Measurements from ENCODE around the gene SLC22A17.
"Not testable (repeated sequence)": the region's sequence is repeated elsewhere in the genome, so short reads cannot be mapped to it uniquely, and the experiment has no call there.

SLC22A17 gene

GRCh38 chr14:23352506-23353432 is at the start of gene SLC22A17:
Gene SLC22A17 (minus strand): TSS chr14:23352887.
- DNase-seq (ENCODE audit: low spot score), result peak; percentile 94

GRCh38 chr14:23401291-23401690 is 48.6 kb upstream of the SLC22A17 start:
- no peak for DNase-seq (ENCODE audit: low spot score)

- not testable (repeated sequence) for DNase-seq (ENCODE audit: low spot score)
Measured at GRCh38 chr14:23400496-23401149, 47.9 kb upstream of the SLC22A17 start.

GRCh38 chr14:23399591-23399990 is 46.9 kb upstream of the SLC22A17 start:
- DNase-seq (ENCODE audit: low spot score), result no peak

- DNase-seq (ENCODE audit: low spot score), result no peak
Measured at GRCh38 chr14:23399136-23399535, 46.4 kb upstream of the SLC22A17 start.

- no peak for DNase-seq (ENCODE audit: low spot score)
Measured at GRCh38 chr14:23398348-23398747, 45.7 kb upstream of the SLC22A17 start.

- no peak for DNase-seq (ENCODE audit: low spot score)
Measured at GRCh38 chr14:23396781-23397407, 44.2 kb upstream of the SLC22A17 start.

GRCh38 chr14:23396126-23396525 is 43.4 kb upstream of the SLC22A17 start:
- no peak for DNase-seq (ENCODE audit: low spot score)

- DNase-seq (ENCODE audit: low spot score), result no peak
Measured at GRCh38 chr14:23392613-23393012, 39.9 kb upstream of the SLC22A17 start.

GRCh38 chr14:23389871-23390270 is 37.2 kb upstream of the SLC22A17 start:
- not testable (repeated sequence) for DNase-seq (ENCODE audit: low spot score)

GRCh38 chr14:23389396-23389795 is 36.7 kb upstream of the SLC22A17 start:
- DNase-seq (ENCODE audit: low spot score), result no peak

GRCh38 chr14:23388996-23389395 is 36.3 kb upstream of the SLC22A17 start:
- no peak for DNase-seq (ENCODE audit: low spot score)

- no peak for DNase-seq (ENCODE audit: low spot score)
Measured at GRCh38 chr14:23387916-23388882, 35.5 kb upstream of the SLC22A17 start.

GRCh38 chr14:23386999-23387398 is 34.3 kb upstream of the SLC22A17 start:
- DNase-seq (ENCODE audit: low spot score), result no peak

- not testable (repeated sequence) for DNase-seq (ENCODE audit: low spot score)
Measured at GRCh38 chr14:23386266-23386657, 33.6 kb upstream of the SLC22A17 start.

- DNase-seq (ENCODE audit: low spot score), result no peak
Measured at GRCh38 chr14:23385642-23386265, 33.1 kb upstream of the SLC22A17 start.

- no peak for DNase-seq (ENCODE audit: low spot score)
Measured at GRCh38 chr14:23385244-23385641, 32.6 kb upstream of the SLC22A17 start.

GRCh38 chr14:23384364-23385080 is 31.8 kb upstream of the SLC22A17 start:
- DNase-seq (ENCODE audit: low spot score), result no peak

- no peak for DNase-seq (ENCODE audit: low spot score)
Measured at GRCh38 chr14:23382731-23383440, 30.2 kb upstream of the SLC22A17 start.

GRCh38 chr14:23382276-23382675 is 29.6 kb upstream of the SLC22A17 start:
- no peak for DNase-seq (ENCODE audit: low spot score)

All from AG08395 (cell line).